H9 (cell line): ENCODE measurements around the gene RFX8. TPM values are rescaled to one million over a fixed set of nuclear protein-coding genes. Genes with fewer than 3 reads are reported as not detected.

ENCODE experiments used
- DNase-seq: peaks from one replicate; pipeline ENCODE4 v3.0.0-alpha.2; 2017
- H2AFZ ChIP-seq: one replicate; pipeline ENCODE4 v1.6.1; 2013; ENCODE audit warnings: mild to moderate bottlenecking, low read length, control low read depth, moderate library complexity
- H2AK5ac ChIP-seq: 2 replicates; pipeline ENCODE4 v1.6.1; 2013; ENCODE audit warnings: low read length, control low read depth, mixed read lengths; ENCODE audit not compliant: insufficient read length
- H2BK120ac ChIP-seq: one replicate; pipeline ENCODE4 v1.6.1; 2013; ENCODE audit warnings: low read depth, mild to moderate bottlenecking, low read length, control low read depth, inconsistent platforms; ENCODE audit not compliant: poor library complexity, severe bottlenecking
- H2BK12ac ChIP-seq: 2 replicates; pipeline ENCODE4 v1.6.1; 2013; ENCODE audit warnings: low read length, control low read depth, mixed read lengths, low read depth; ENCODE audit not compliant: insufficient read length
- H2BK15ac ChIP-seq: 2 replicates; pipeline ENCODE4 v1.6.1; 2013; ENCODE audit warnings: low read depth, low read length, control low read depth
- H2BK20ac ChIP-seq: one replicate; pipeline ENCODE4 v1.6.1; 2013; ENCODE audit warnings: low read depth, mild to moderate bottlenecking, low read length, control low read depth, inconsistent platforms; ENCODE audit not compliant: poor library complexity, severe bottlenecking
- H2BK5ac ChIP-seq: 2 replicates; pipeline ENCODE4 v1.6.1; 2013; ENCODE audit warnings: low read length, control low read depth, mixed read lengths; ENCODE audit not compliant: insufficient read length
- H3K14ac ChIP-seq: 2 replicates; pipeline ENCODE4 v1.6.1; 2013; ENCODE audit warnings: low read length, control low read depth; ENCODE audit not compliant: insufficient read depth
- H3K18ac ChIP-seq: 2 replicates; pipeline ENCODE4 v1.6.1; 2013; ENCODE audit warnings: low read depth, mild to moderate bottlenecking, mixed read lengths, low read length, control low read depth; ENCODE audit not compliant: insufficient read length
- H3K23ac ChIP-seq: 2 replicates; pipeline ENCODE4 v1.6.1; 2013; ENCODE audit warnings: low read length, control low read depth, mixed read lengths, low read depth; ENCODE audit not compliant: insufficient read length
- H3K23me2 ChIP-seq: 2 replicates; pipeline ENCODE4 v1.6.1; 2013; ENCODE audit warnings: low read depth, mild to moderate bottlenecking, mixed read lengths, low read length, control low read depth; ENCODE audit not compliant: insufficient read length, poor library complexity, severe bottlenecking
- H3K27ac ChIP-seq: 2 replicates; pipeline ENCODE4 v1.5.1; 2013; ENCODE audit warnings: low read length, control low read depth, mixed read lengths, low read depth; ENCODE audit not compliant: insufficient read length
- H3K27me3 ChIP-seq: 2 replicates; pipeline ENCODE4 v1.6.1; 2013; ENCODE audit warnings: low read length, control low read depth, inconsistent platforms; ENCODE audit not compliant: insufficient read depth
- H3K4ac ChIP-seq: 2 replicates; pipeline ENCODE4 v1.6.1; 2013; ENCODE audit warnings: low read depth, mild to moderate bottlenecking, control low read depth, inconsistent platforms, low read length, moderate library complexity
- H3K4me1 ChIP-seq: 2 replicates; pipeline ENCODE4 v1.6.1; 2013; ENCODE audit warnings: low read length, control low read depth, inconsistent platforms; ENCODE audit not compliant: insufficient read depth
- H3K4me2 ChIP-seq: 2 replicates; pipeline ENCODE4 v1.6.1; 2013; ENCODE audit warnings: low read length, control low read depth, mixed read lengths; ENCODE audit not compliant: insufficient read length, insufficient read depth
- H3K56ac ChIP-seq: 2 replicates; pipeline ENCODE4 v1.6.1; 2013; ENCODE audit warnings: low read depth, mild to moderate bottlenecking, mixed read lengths, low read length, control low read depth; ENCODE audit not compliant: insufficient read length
- H3K79me1 ChIP-seq: 2 replicates; pipeline ENCODE4 v1.6.1; 2013; ENCODE audit warnings: low read depth, mild to moderate bottlenecking, moderate library complexity, low read length, control low read depth, inconsistent platforms; ENCODE audit not compliant: insufficient read depth, poor library complexity, severe bottlenecking
- H3K79me2 ChIP-seq: 2 replicates; pipeline ENCODE4 v1.6.1; 2013; ENCODE audit warnings: low read length, control low read depth, inconsistent platforms; ENCODE audit not compliant: insufficient read depth
- H3K9ac ChIP-seq: 2 replicates; pipeline ENCODE4 v1.6.1; 2013; ENCODE audit warnings: low read length, control low read depth, mixed read lengths; ENCODE audit not compliant: insufficient read length; ENCODE audit errors: extremely low read depth
- H3K9me3 ChIP-seq: one replicate; pipeline ENCODE4 v1.6.1; 2013; ENCODE audit warnings: low read depth, low read length, inconsistent platforms; ENCODE audit not compliant: control insufficient read depth
- H3T11ph ChIP-seq: one replicate; pipeline ENCODE4 v1.6.1; 2013; ENCODE audit warnings: mild to moderate bottlenecking, low read length, control low read depth, inconsistent platforms
- H4K20me1 ChIP-seq: one replicate; pipeline ENCODE4 v1.6.1; 2013; ENCODE audit not compliant: control insufficient read depth, insufficient read length, insufficient read depth
- H4K5ac ChIP-seq: 2 replicates; pipeline ENCODE4 v1.6.1; 2013; ENCODE audit warnings: low read depth, mild to moderate bottlenecking, mixed read lengths, low read length, control low read depth; ENCODE audit not compliant: insufficient read length
- H4K8ac ChIP-seq: replicated peaks from 2 replicates; pipeline ENCODE4 v1.6.1; 2013; ENCODE audit warnings: low read length, control low read depth, mixed read lengths, low read depth; ENCODE audit not compliant: insufficient read length
- H4K91ac ChIP-seq: 2 replicates; pipeline ENCODE4 v1.6.1; 2013; ENCODE audit warnings: low read depth, mild to moderate bottlenecking, moderate library complexity, mixed read lengths, low read length, control low read depth; ENCODE audit not compliant: insufficient read length
- H3K27ac Mint-ChIP-seq, 3 experiments: 2 replicates in 2 of 3; 3 replicates in 1 of 3; pipeline ENCODE4 v1.8.0; 2020 to 2021; ENCODE audit warnings: mixed read lengths in 3 of 3, mild to moderate bottlenecking in 1 of 3, moderate library complexity in 1 of 3
- H3K27me3 Mint-ChIP-seq: 2 replicates; pipeline ENCODE4 v1.8.0; 2021; ENCODE audit warnings: low read depth, mild to moderate bottlenecking, moderate library complexity, mixed read lengths
- H3K36me3 Mint-ChIP-seq, 3 experiments: 2 replicates in 2 of 3; 3 replicates in 1 of 3; pipeline ENCODE4 v1.8.0; 2020 to 2021; ENCODE audit warnings: low read depth in 3 of 3, mixed read lengths in 3 of 3; ENCODE audit not compliant: insufficient read depth in 1 of 3
- H3K4me1 Mint-ChIP-seq, 2 experiments: 2 replicates each; pipeline ENCODE4 v1.8.0; 2020; ENCODE audit warnings: mixed read lengths in 2 of 2
- H3K4me3 Mint-ChIP-seq, 2 experiments: 2 replicates in 1 of 2; 3 replicates in 1 of 2; pipeline ENCODE4 v1.8.0; 2020 to 2021; ENCODE audit warnings: mild to moderate bottlenecking in 2 of 2, mixed read lengths in 2 of 2, moderate library complexity in 1 of 2
- H3K9me3 Mint-ChIP-seq, 2 experiments: 2 replicates in 1 of 2; 3 replicates in 1 of 2; pipeline ENCODE4 v1.8.0; 2020; ENCODE audit warnings: mild to moderate bottlenecking in 2 of 2, mixed read lengths in 2 of 2, moderate library complexity in 1 of 2
- WGBS: extraction: QIAGEN DNeasy Blood & Tissue Kit; methylation state at CpG from one replicate; pipeline ENCODE4 v1.1.7; 2013; ENCODE audit warnings: missing lambda C conversion rate, low lambda C conversion rate, mixed read lengths; ENCODE audit not compliant: insufficient read length; ENCODE audit errors: extremely low coverage; 5-methylcytosine and 5-hydroxymethylcytosine counted together
- total RNA-seq: library from RNA; stranded (reverse); gene quantifications from 2 replicates; pipeline ENCODE4 v1.2.1, GENCODE V29; 2021
- TF ChIP-seq, protein P1 (sequence below): fragments of 200-600 bp; sonication (generic); conservative IDR thresholded peaks from 3 replicates; pipeline ENCODE4 v1.8.0; 2021; ENCODE audit warnings: antibody characterized with exemption, mild to moderate bottlenecking

Gene RFX8
- total RNA-seq, 1 experiment from 2014 or later, result 0.22 TPM

DNA sequence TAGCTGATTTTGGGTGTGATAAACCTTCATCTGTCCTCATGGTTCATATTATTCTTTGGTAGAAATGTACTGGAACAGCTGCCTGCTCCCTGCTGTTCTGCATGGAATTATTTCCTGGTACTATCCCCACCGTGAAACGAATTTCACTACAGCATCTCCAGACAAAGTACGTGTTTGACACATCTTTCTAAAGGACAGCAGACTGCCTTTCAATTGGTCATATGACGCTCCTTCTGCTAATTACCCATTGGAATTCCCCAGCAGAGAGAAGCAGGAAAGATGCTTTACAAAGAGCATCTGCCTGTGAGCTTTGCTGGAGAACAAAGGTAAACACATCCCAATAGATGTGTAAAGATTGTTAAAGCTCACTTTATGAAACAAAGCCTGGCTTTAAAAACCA lies 4.4 kb upstream of the RFX8 start:
- Histone ChIP-seq H3K23me2 (no peaks in the 10 kb centered on the region), H3K27me3 (no peaks in the 10 kb centered on the region), H3K79me2 (no peaks in the 10 kb centered on the region), H4K91ac (no peak overlapping the region), H3T11ph (no peak overlapping the region), H3K18ac (no peak overlapping the region), H3K14ac (no peak overlapping the region), H2BK5ac (no peak overlapping the region), H3K9ac (no peak overlapping the region), H3K23ac (no peak overlapping the region), H2BK12ac (no peak overlapping the region), H3K4me2 (no peak overlapping the region), H2BK120ac (no peak overlapping the region), H2BK15ac (no peak overlapping the region), H3K56ac (no peak overlapping the region), H3K9me3 (no peaks in the 10 kb centered on the region), H3K4me1 (peaks cover 4% of the 10 kb centered on the region; the same call in 1 of the 2 replicates), H3K27ac (no peak overlapping the region), H3K79me1 (no peaks in the 10 kb centered on the region), H4K5ac (no peak overlapping the region), H3K4ac (no peak overlapping the region), H2BK20ac (no peak overlapping the region), H4K20me1 (no peaks in the 10 kb centered on the region), H4K8ac (no peak overlapping the region), H2AK5ac (no peak overlapping the region), H2AFZ (no peak overlapping the region)
- no peak for DNase-seq
- H3K4me3 Mint-ChIP-seq, result no peak overlapping the region; a peak in 1 of 5 replicates
- no peaks in the 10 kb centered on the region for H3K36me3 Mint-ChIP-seq
- no CpG with 5 or more reads among the region's 4 CpGs for WGBS
- peaks cover 9% of the 10 kb centered on the region for H3K27me3 Mint-ChIP-seq
- H3K9me3 Mint-ChIP-seq, result no peaks in the 10 kb centered on the region
- peaks cover 25 to 27% of the 10 kb centered on the region in 2 experiments for H3K4me1 Mint-ChIP-seq
- TF ChIP-seq, protein P1, sequence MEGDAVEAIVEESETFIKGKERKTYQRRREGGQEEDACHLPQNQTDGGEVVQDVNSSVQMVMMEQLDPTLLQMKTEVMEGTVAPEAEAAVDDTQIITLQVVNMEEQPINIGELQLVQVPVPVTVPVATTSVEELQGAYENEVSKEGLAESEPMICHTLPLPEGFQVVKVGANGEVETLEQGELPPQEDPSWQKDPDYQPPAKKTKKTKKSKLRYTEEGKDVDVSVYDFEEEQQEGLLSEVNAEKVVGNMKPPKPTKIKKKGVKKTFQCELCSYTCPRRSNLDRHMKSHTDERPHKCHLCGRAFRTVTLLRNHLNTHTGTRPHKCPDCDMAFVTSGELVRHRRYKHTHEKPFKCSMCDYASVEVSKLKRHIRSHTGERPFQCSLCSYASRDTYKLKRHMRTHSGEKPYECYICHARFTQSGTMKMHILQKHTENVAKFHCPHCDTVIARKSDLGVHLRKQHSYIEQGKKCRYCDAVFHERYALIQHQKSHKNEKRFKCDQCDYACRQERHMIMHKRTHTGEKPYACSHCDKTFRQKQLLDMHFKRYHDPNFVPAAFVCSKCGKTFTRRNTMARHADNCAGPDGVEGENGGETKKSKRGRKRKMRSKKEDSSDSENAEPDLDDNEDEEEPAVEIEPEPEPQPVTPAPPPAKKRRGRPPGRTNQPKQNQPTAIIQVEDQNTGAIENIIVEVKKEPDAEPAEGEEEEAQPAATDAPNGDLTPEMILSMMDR, result no peak
- H3K27ac Mint-ChIP-seq, result 0 out of 7 replicates have a peak overlapping the region, but pooled peaks of 1 of the 3 experiments have one; percentile 55
